ENCODE measurements around the gene F2RL1.
"Not testable (repeated sequence)": the region's sequence is repeated elsewhere in the genome, so short reads cannot be mapped to it uniquely, and the experiment has no call there.

- TF ChIP-seq, protein P1, sequence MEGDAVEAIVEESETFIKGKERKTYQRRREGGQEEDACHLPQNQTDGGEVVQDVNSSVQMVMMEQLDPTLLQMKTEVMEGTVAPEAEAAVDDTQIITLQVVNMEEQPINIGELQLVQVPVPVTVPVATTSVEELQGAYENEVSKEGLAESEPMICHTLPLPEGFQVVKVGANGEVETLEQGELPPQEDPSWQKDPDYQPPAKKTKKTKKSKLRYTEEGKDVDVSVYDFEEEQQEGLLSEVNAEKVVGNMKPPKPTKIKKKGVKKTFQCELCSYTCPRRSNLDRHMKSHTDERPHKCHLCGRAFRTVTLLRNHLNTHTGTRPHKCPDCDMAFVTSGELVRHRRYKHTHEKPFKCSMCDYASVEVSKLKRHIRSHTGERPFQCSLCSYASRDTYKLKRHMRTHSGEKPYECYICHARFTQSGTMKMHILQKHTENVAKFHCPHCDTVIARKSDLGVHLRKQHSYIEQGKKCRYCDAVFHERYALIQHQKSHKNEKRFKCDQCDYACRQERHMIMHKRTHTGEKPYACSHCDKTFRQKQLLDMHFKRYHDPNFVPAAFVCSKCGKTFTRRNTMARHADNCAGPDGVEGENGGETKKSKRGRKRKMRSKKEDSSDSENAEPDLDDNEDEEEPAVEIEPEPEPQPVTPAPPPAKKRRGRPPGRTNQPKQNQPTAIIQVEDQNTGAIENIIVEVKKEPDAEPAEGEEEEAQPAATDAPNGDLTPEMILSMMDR (IDR thresholded peaks at IDR 0.05) = not testable (repeated sequence)
- not testable (repeated sequence) for TF ChIP-seq POLR2A, POLR2AphosphoS5 (IDR thresholded peaks at IDR 0.05)
Measured at GRCh38 chr5:76789275-76789674, 29.6 kb upstream of the F2RL1 start.

Measured in prostate gland (tissue), 2 donors.